Stomach smooth muscle (tissue), 2 donors: ENCODE data around the gene NARS2.

ENCODE experiments used
- H3K27ac ChIP-seq: one replicate; pipeline ENCODE4 v1.7.0; 2013; ENCODE audit warnings: mild to moderate bottlenecking, low read length, inconsistent platforms
- H3K27me3 ChIP-seq, 2 donors: one replicate each; pipeline ENCODE4 v1.7.0; 2013; ENCODE audit warnings: low read length in 2 of 2; ENCODE audit not compliant: insufficient read depth in 2 of 2, control insufficient read depth in 1 of 2
- H3K36me3 ChIP-seq, 2 donors: one replicate each; pipeline ENCODE4 v1.7.0; 2013; ENCODE audit warnings: low read length in 2 of 2; ENCODE audit not compliant: control insufficient read depth in 2 of 2, insufficient read depth in 2 of 2
- H3K4me1 ChIP-seq: one replicate; pipeline ENCODE4 v1.7.0; 2013; ENCODE audit warnings: low read length; ENCODE audit not compliant: control insufficient read depth, insufficient read depth
- H3K4me3 ChIP-seq, 2 donors: one replicate each; pipeline ENCODE4 v1.7.0; 2013; ENCODE audit warnings: low read length in 2 of 2
- H3K9ac ChIP-seq, 2 donors: one replicate each; pipeline ENCODE4 v1.7.0; 2013; ENCODE audit warnings: low read length in 2 of 2, mild to moderate bottlenecking in 1 of 2
- H3K9me3 ChIP-seq, 2 donors: one replicate each; pipeline ENCODE4 v1.7.0; 2013; ENCODE audit warnings: low read length in 2 of 2; ENCODE audit not compliant: control insufficient read depth in 2 of 2
- donor health status: healthy.
- donor health status: Pancreatic carcinoma.

Gene NARS2

GRCh38 chr11:78542007-78542406 is 32.7 kb downstream of the NARS2 start:
- Histone ChIP-seq H3K27me3 (no peaks in the 10 kb centered on the region), H3K36me3 (no peaks in the 10 kb centered on the region), H3K4me1 (no peaks in the 10 kb centered on the region), H3K27ac (no peak overlapping the region), H3K9me3 (no peaks in the 10 kb centered on the region), H3K4me3 (no peak overlapping the region), H3K9ac (no peak overlapping the region)

GRCh38 chr11:78541537-78541936 is 33.1 kb downstream of the NARS2 start:
- H3K4me3 ChIP-seq: no peak overlapping the region
- H3K36me3 ChIP-seq: no peaks in the 10 kb centered on the region

GRCh38 chr11:78540256-78540655 is 34.4 kb downstream of the NARS2 start:
- Histone ChIP-seq H3K4me1 (no peaks in the 10 kb centered on the region), H3K9ac (no peak overlapping the region), H3K9me3 (no peaks in the 10 kb centered on the region), H3K4me3 (no peak overlapping the region), H3K27me3 (no peaks in the 10 kb centered on the region), H3K27ac (no peak overlapping the region), H3K36me3 (no peaks in the 10 kb centered on the region)

More at GRCh38 chr11:78541537-78541936, 33.1 kb downstream of the NARS2 start:
- no peaks in the 10 kb centered on the region for H3K27me3 ChIP-seq
- no peaks in the 10 kb centered on the region for H3K4me1 ChIP-seq
- H3K27ac ChIP-seq: no peak overlapping the region
- H3K9me3 ChIP-seq: no peaks in the 10 kb centered on the region
- H3K9ac ChIP-seq: no peak overlapping the region

- H3K27me3 ChIP-seq: no peaks in the 10 kb centered on the region
- no peak overlapping the region for H3K27ac ChIP-seq
- H3K36me3 ChIP-seq: no peaks in the 10 kb centered on the region
- H3K9me3 ChIP-seq: no peaks in the 10 kb centered on the region
- H3K4me3 ChIP-seq: no peak overlapping the region
- H3K4me1 ChIP-seq: no peaks in the 10 kb centered on the region
- H3K9ac ChIP-seq: no peak overlapping the region
Measured at GRCh38 chr11:78539506-78539905, 35.2 kb downstream of the NARS2 start.

- Histone ChIP-seq H3K27ac (no peak overlapping the region), H3K9me3 (no peaks in the 10 kb centered on the region), H3K27me3 (no peaks in the 10 kb centered on the region), H3K4me1 (no peaks in the 10 kb centered on the region), H3K36me3 (no peaks in the 10 kb centered on the region), H3K4me3 (no peak overlapping the region), H3K9ac (no peak overlapping the region)
Measured at GRCh38 chr11:78536933-78537332, 37.7 kb downstream of the NARS2 start.

- Histone ChIP-seq H3K36me3 (no peaks in the 10 kb centered on the region), H3K9me3 (no peaks in the 10 kb centered on the region), H3K27ac (no peak overlapping the region), H3K9ac (no peak overlapping the region), H3K4me1 (no peaks in the 10 kb centered on the region), H3K4me3 (no peak overlapping the region), H3K27me3 (no peaks in the 10 kb centered on the region)
Measured at GRCh38 chr11:78535920-78536319, 38.7 kb downstream of the NARS2 start.

- no peak overlapping the region for H3K4me3 ChIP-seq
- H3K36me3 ChIP-seq: no peaks in the 10 kb centered on the region
- H3K9me3 ChIP-seq: no peaks in the 10 kb centered on the region
Measured at GRCh38 chr11:78535027-78535426, 39.6 kb downstream of the NARS2 start.

GRCh38 chr11:78533399-78533798 is 41.3 kb downstream of the NARS2 start:
- Histone ChIP-seq H3K9me3 (no peaks in the 10 kb centered on the region), H3K27me3 (no peaks in the 10 kb centered on the region), H3K4me3 (no peak overlapping the region), H3K36me3 (no peaks in the 10 kb centered on the region), H3K9ac (no peak overlapping the region), H3K4me1 (no peaks in the 10 kb centered on the region), H3K27ac (no peak overlapping the region)

More at GRCh38 chr11:78535027-78535426, 39.6 kb downstream of the NARS2 start:
- Histone ChIP-seq H3K4me1 (no peaks in the 10 kb centered on the region), H3K27ac (no peak overlapping the region), H3K27me3 (no peaks in the 10 kb centered on the region), H3K9ac (no peak overlapping the region)

- no peaks in the 10 kb centered on the region for H3K9me3 ChIP-seq
- H3K27ac ChIP-seq: no peak overlapping the region
- H3K27me3 ChIP-seq: no peaks in the 10 kb centered on the region
- no peak overlapping the region for H3K4me3 ChIP-seq
- H3K36me3 ChIP-seq: no peaks in the 10 kb centered on the region
- no peaks in the 10 kb centered on the region for H3K4me1 ChIP-seq
- H3K9ac ChIP-seq: no peak overlapping the region
Measured at GRCh38 chr11:78532991-78533390, 41.7 kb downstream of the NARS2 start.

- Histone ChIP-seq H3K9ac (no peak overlapping the region), H3K4me1 (no peaks in the 10 kb centered on the region), H3K27me3 (no peaks in the 10 kb centered on the region), H3K9me3 (no peaks in the 10 kb centered on the region), H3K27ac (no peak overlapping the region), H3K4me3 (no peak overlapping the region), H3K36me3 (no peaks in the 10 kb centered on the region)
Measured at GRCh38 chr11:78526497-78527146, 48.0 kb downstream of the NARS2 start.

GRCh38 chr11:78525720-78526119 is 48.9 kb downstream of the NARS2 start:
- no peaks in the 10 kb centered on the region for H3K27me3 ChIP-seq
- H3K27ac ChIP-seq: no peak overlapping the region
- H3K4me3 ChIP-seq: no peak overlapping the region
- H3K36me3 ChIP-seq: no peaks in the 10 kb centered on the region
- H3K4me1 ChIP-seq: no peaks in the 10 kb centered on the region
- no peak overlapping the region for H3K9ac ChIP-seq
- H3K9me3 ChIP-seq: no peaks in the 10 kb centered on the region
